Neural cell (in vitro differentiated cells): ENCODE measurements around the gene TPBGL. TPM values are rescaled to one million over a fixed set of nuclear protein-coding genes. Genes with fewer than 3 reads are reported as not detected.

ENCODE experiments used
- H2AFZ ChIP-seq: fragments of 200-600, 300-800 bp; sonication (generic), shearing (Covaris generic); 2 replicates; pipeline ENCODE4 v1.6.0; 2014; ENCODE audit warnings: low read depth, mild to moderate bottlenecking, antibody characterized with exemption, low read length, moderate library complexity
- H3F3A ChIP-seq: fragments of 200-600 bp; shearing (Covaris generic); 2 replicates; pipeline ENCODE4 v1.6.1; 2016; ENCODE audit warnings: mild to moderate bottlenecking, moderate library complexity, mixed read lengths, antibody characterized with exemption, low read length; ENCODE audit not compliant: insufficient read depth, poor library complexity, severe bottlenecking
- H3K27ac ChIP-seq: fragments of 200-600, 300-800 bp; sonication (generic), shearing (Covaris generic); 2 replicates; pipeline ENCODE4 v1.5.1; 2014; ENCODE audit warnings: mild to moderate bottlenecking, low read length, moderate library complexity
- H3K27me3 ChIP-seq: fragments of 300-800, 200-600 bp; sonication (generic), shearing (Covaris generic); 2 replicates; pipeline ENCODE4 v1.6.0; 2014; ENCODE audit warnings: mild to moderate bottlenecking, low read depth, low read length, moderate library complexity; ENCODE audit not compliant: insufficient read depth
- H3K36me3 ChIP-seq: fragments of 300-800, 200-600 bp; sonication (generic), shearing (Covaris generic); 2 replicates; pipeline ENCODE4 v1.5.1; 2014; ENCODE audit warnings: mild to moderate bottlenecking, antibody characterized with exemption, low read length, moderate library complexity; ENCODE audit not compliant: insufficient read depth
- H3K4me2 ChIP-seq: fragments of 300-800, 200-600 bp; sonication (generic), shearing (Covaris generic); 2 replicates; pipeline ENCODE4 v1.6.0; 2014; ENCODE audit warnings: mild to moderate bottlenecking, low read length
- H3K4me3 ChIP-seq: fragments of 300-800, 200-600 bp; sonication (generic), shearing (Covaris generic); 2 replicates; pipeline ENCODE4 v1.5.1; 2014; ENCODE audit warnings: mild to moderate bottlenecking, low read length, moderate library complexity
- H3K79me2 ChIP-seq: fragments of 200-600 bp; shearing (Covaris generic); replicated peaks from 2 replicates; pipeline ENCODE4 v1.6.0; 2014; ENCODE audit warnings: mild to moderate bottlenecking, low read length, moderate library complexity; ENCODE audit not compliant: insufficient read depth
- H3K9ac ChIP-seq: fragments of 300-800, 200-600 bp; sonication (generic), shearing (Covaris generic); 2 replicates; pipeline ENCODE4 v1.6.1; 2016; ENCODE audit warnings: mild to moderate bottlenecking, low read length, mixed read lengths
- H3K9me2 ChIP-seq: fragments of 200-600 bp; shearing (Covaris generic); 2 replicates; pipeline ENCODE4 v1.6.1; 2016; ENCODE audit warnings: mild to moderate bottlenecking, low read length, mixed read lengths; ENCODE audit not compliant: insufficient read depth
- H3K9me3 ChIP-seq: fragments of 200-600, 300-800 bp; sonication (generic), shearing (Covaris generic); 2 replicates; pipeline ENCODE4 v1.6.1; 2016; ENCODE audit warnings: mild to moderate bottlenecking, mixed run types, low read length, moderate library complexity, mixed read lengths
- H4K20me1 ChIP-seq: fragments of 200-600 bp; shearing (Covaris generic); 2 replicates; pipeline ENCODE4 v1.6.1; 2016; ENCODE audit warnings: mild to moderate bottlenecking, mixed run types; ENCODE audit not compliant: insufficient read depth
- EP300 ChIP-seq: fragments of 450-650 bp; conservative IDR thresholded peaks from 2 replicates; pipeline ENCODE4 v1.6.1; 2014; ENCODE audit warnings: antibody characterized with exemption, mild to moderate bottlenecking, moderate library complexity; ENCODE audit not compliant: poor library complexity, severe bottlenecking
- EZH2 ChIP-seq: fragments of 200-600, 300-800 bp; shearing (Covaris generic), sonication (generic); IDR thresholded peaks from 2 replicates; pipeline ENCODE4 v1.6.1; 2014; ENCODE audit warnings: antibody characterized with exemption, low read length, borderline replicate concordance, mild to moderate bottlenecking; ENCODE audit not compliant: insufficient read depth, poor library complexity, severe bottlenecking
- MXI1 ChIP-seq: fragments of 450-650 bp; conservative IDR thresholded peaks from 2 replicates; pipeline ENCODE4 v1.6.1; 2014; ENCODE audit warnings: antibody characterized with exemption, mild to moderate bottlenecking; ENCODE audit not compliant: poor library complexity, severe bottlenecking
- POLR2AphosphoS5 ChIP-seq: IDR thresholded peaks from 2 replicates; pipeline ENCODE4 v1.6.1; 2012
- RAD21 ChIP-seq: fragments of 450-650 bp; conservative IDR thresholded peaks from 2 replicates; pipeline ENCODE4 v1.6.1; 2014; ENCODE audit warnings: antibody characterized with exemption, mild to moderate bottlenecking, moderate library complexity
- SMC3 ChIP-seq: fragments of 450-650 bp; conservative IDR thresholded peaks from 2 replicates; pipeline ENCODE4 v1.6.1; 2014; ENCODE audit warnings: antibody characterized with exemption, mild to moderate bottlenecking, moderate library complexity; ENCODE audit not compliant: poor library complexity
- TAF1 ChIP-seq: IDR thresholded peaks from 2 replicates; pipeline ENCODE4 v1.6.1; 2012; ENCODE audit warnings: low read depth
- polyA plus RNA-seq: library from polyadenylated mRNA; depleted of rRNA; stranded (reverse); fragments of >200 nt; gene quantifications from 2 replicates; pipeline ENCODE4 v1.2.3, GENCODE V29; 2014
- TF ChIP-seq, protein P1 (sequence below): fragments of 450-650 bp; IDR thresholded peaks from 2 replicates; pipeline ENCODE4 v1.5.1; 2014; ENCODE audit warnings: antibody characterized with exemption, mild to moderate bottlenecking, moderate library complexity; ENCODE audit not compliant: poor library complexity, severe bottlenecking
- TF ChIP-seq, protein P2 (sequence below): IDR thresholded peaks from 2 replicates; pipeline ENCODE4 v1.6.1; 2012; ENCODE audit warnings: borderline replicate concordance

Gene TPBGL
- polyA plus RNA-seq, 1 donor from 2014 or later = not detected

DNA sequence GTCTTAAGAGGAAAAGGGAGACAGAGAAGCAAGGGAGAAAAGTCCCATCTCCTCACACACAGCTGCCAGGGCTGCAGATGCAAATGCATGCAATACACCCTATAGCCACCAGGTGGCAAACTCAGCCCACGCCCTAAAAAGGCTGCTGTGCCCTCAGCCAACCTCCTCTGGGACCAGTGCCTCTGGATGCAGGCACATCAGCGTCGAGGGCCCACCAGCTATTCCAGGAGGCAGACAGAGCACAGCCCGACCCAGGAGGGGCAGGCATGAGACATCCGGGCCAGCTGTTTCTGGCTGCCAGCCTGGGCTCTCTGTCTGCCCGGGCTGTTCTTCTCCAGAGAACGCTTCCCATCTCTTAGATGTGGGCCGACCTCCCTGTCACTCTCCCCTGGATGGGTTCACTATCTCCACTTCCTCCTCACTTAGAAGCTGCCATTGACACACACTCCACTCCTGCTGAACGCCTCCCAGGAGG, 39.7 kb downstream of the TPBGL start:
- no peaks in the 10 kb centered on the region for H3K36me3 ChIP-seq
- no peak overlapping the region for H3K27ac ChIP-seq
- TF ChIP-seq EP300 (peak; percentile 23), EZH2 (no peak), MXI1 (peak; percentile 22), TAF1 (no peak), SMC3 (peak; percentile 96), RAD21 (peak; percentile 91), POLR2AphosphoS5 (no peak)
- TF ChIP-seq, protein P1, sequence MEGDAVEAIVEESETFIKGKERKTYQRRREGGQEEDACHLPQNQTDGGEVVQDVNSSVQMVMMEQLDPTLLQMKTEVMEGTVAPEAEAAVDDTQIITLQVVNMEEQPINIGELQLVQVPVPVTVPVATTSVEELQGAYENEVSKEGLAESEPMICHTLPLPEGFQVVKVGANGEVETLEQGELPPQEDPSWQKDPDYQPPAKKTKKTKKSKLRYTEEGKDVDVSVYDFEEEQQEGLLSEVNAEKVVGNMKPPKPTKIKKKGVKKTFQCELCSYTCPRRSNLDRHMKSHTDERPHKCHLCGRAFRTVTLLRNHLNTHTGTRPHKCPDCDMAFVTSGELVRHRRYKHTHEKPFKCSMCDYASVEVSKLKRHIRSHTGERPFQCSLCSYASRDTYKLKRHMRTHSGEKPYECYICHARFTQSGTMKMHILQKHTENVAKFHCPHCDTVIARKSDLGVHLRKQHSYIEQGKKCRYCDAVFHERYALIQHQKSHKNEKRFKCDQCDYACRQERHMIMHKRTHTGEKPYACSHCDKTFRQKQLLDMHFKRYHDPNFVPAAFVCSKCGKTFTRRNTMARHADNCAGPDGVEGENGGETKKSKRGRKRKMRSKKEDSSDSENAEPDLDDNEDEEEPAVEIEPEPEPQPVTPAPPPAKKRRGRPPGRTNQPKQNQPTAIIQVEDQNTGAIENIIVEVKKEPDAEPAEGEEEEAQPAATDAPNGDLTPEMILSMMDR = peak; percentile 96
- TF ChIP-seq, protein P2, sequence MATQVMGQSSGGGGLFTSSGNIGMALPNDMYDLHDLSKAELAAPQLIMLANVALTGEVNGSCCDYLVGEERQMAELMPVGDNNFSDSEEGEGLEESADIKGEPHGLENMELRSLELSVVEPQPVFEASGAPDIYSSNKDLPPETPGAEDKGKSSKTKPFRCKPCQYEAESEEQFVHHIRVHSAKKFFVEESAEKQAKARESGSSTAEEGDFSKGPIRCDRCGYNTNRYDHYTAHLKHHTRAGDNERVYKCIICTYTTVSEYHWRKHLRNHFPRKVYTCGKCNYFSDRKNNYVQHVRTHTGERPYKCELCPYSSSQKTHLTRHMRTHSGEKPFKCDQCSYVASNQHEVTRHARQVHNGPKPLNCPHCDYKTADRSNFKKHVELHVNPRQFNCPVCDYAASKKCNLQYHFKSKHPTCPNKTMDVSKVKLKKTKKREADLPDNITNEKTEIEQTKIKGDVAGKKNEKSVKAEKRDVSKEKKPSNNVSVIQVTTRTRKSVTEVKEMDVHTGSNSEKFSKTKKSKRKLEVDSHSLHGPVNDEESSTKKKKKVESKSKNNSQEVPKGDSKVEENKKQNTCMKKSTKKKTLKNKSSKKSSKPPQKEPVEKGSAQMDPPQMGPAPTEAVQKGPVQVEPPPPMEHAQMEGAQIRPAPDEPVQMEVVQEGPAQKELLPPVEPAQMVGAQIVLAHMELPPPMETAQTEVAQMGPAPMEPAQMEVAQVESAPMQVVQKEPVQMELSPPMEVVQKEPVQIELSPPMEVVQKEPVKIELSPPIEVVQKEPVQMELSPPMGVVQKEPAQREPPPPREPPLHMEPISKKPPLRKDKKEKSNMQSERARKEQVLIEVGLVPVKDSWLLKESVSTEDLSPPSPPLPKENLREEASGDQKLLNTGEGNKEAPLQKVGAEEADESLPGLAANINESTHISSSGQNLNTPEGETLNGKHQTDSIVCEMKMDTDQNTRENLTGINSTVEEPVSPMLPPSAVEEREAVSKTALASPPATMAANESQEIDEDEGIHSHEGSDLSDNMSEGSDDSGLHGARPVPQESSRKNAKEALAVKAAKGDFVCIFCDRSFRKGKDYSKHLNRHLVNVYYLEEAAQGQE = no peak
- no peaks in the 10 kb centered on the region for H3K79me2 ChIP-seq
- no peak overlapping the region for H3K9ac ChIP-seq
- no peak overlapping the region for H3K4me2 ChIP-seq
- no peak overlapping the region for H2AFZ ChIP-seq
- no peaks in the 10 kb centered on the region for H4K20me1 ChIP-seq
- H3K9me3 ChIP-seq = no peaks in the 10 kb centered on the region
- no peaks in the 10 kb centered on the region for H3K27me3 ChIP-seq
- H3F3A ChIP-seq = no peaks in the 10 kb centered on the region
- H3K4me3 ChIP-seq = no peak overlapping the region
- no peaks in the 10 kb centered on the region for H3K9me2 ChIP-seq

DNA sequence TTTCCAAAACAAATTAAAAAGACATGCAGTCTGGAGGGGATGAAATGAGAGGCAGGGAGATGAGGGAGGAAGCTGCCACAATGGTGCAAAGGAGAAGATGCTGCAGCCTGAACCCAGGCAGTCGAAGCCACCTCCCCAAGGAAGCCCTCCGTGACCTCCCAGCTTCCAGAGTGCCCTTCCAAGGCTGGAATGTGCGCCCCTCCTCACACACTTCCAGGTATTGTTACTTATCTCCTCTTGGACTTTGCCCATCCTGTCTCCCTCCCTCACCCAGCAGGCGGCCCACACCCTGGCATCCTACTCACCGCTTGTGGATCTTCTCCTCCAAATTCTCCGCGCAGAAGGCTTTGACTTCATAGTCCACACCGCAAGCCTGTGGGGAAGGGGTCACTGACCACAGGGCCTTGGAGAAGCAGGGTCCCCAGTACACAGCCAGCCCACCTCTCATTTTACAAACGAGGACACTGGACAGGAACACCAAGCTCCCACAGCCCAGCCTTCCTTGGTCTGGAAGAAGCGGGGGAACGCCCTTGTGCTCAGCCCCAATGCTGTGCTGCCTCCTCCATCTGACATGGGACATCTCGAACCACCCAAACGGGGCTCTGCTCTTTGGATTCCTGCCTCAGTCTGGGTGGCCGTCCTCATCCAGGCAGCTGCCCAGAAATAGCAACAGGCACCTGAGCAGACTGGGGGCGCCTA, 40.3 kb downstream of the TPBGL start:
- Histone ChIP-seq H3K36me3 (no peaks in the 10 kb centered on the region), H3K9me3 (no peaks in the 10 kb centered on the region), H3F3A (no peaks in the 10 kb centered on the region), H4K20me1 (no peaks in the 10 kb centered on the region), H3K9me2 (no peaks in the 10 kb centered on the region), H3K27ac (no peak overlapping the region), H3K4me3 (no peak overlapping the region), H3K79me2 (no peaks in the 10 kb centered on the region), H3K27me3 (no peaks in the 10 kb centered on the region), H3K9ac (no peak overlapping the region), H2AFZ (no peak overlapping the region), H3K4me2 (no peak overlapping the region)
- TF ChIP-seq EP300 (no peak), SMC3 (no peak), RAD21 (no peak), POLR2AphosphoS5 (no peak), EZH2 (no peak), TAF1 (no peak), MXI1 (no peak)
- TF ChIP-seq, protein P1 = no peak
- TF ChIP-seq, protein P2 = no peak
